ENCODE measurements around the gene RIC1.

DNA sequence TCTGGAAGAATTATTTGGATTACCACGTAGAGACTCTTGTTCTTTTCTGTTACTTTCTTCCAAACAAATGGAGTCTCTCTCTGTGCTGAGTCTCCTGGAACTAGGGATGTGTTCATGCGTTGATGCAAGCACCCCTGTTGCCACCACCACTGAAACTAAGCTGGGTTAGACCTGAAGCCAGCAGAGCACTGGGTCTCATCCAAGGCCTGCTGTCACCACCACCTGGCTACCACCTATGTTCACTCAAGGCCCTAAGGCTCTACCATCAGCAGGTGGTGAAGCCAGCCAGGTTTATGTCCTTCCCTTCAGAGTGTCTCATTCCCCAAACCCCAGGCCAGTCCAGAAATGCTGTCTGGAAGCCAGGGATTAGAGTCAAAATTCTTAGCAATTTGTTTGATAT, 13.3 kb downstream of the RIC1 start:
- TF ChIP-seq, protein P1, sequence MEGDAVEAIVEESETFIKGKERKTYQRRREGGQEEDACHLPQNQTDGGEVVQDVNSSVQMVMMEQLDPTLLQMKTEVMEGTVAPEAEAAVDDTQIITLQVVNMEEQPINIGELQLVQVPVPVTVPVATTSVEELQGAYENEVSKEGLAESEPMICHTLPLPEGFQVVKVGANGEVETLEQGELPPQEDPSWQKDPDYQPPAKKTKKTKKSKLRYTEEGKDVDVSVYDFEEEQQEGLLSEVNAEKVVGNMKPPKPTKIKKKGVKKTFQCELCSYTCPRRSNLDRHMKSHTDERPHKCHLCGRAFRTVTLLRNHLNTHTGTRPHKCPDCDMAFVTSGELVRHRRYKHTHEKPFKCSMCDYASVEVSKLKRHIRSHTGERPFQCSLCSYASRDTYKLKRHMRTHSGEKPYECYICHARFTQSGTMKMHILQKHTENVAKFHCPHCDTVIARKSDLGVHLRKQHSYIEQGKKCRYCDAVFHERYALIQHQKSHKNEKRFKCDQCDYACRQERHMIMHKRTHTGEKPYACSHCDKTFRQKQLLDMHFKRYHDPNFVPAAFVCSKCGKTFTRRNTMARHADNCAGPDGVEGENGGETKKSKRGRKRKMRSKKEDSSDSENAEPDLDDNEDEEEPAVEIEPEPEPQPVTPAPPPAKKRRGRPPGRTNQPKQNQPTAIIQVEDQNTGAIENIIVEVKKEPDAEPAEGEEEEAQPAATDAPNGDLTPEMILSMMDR (conservative IDR thresholded peaks at IDR 0.05) = no peak
- no peak for TF ChIP-seq ZFX (IDR thresholded peaks at IDR 0.05)
